ENCODE results near the gene CPT1A.
"Not testable (repeated sequence)": the region's sequence is repeated elsewhere in the genome, so short reads cannot be mapped to it uniquely, and the experiment has no call there.

Gene CPT1A

DNA sequence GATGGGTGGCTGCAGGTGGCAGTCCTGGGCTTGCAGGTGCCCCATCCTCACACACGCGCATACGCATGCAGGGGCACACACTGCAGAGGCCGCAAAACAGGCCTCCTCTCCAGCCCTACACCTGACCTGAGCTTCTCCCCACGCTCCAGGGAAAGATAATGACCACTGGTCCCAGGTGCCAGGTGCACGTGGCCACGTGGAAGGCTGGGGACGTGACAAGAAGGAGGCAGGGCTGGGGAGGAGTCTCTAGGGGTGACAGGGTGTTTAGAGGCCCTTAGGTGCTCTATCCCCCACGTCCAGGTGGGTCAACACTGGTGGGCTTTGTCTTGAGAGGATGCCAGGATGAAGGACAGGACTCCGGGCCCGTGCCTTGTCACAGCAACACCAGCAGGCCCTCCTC lies 23.5 kb upstream of the CPT1A start:
- no peak for TF ChIP-seq JUND (IDR thresholded peaks at IDR 0.05; ENCODE audit: low read depth)
- no peak for DNase-seq (ENCODE audit: low read depth in 1 of 2, low spot score in 1 of 2)
- in situ Hi-C loops (cut with HindIII; ENCODE audit: low pct_unique_long_range_greater_than_20kb, low sequenced_read_pairs) = no loop called here

DNA sequence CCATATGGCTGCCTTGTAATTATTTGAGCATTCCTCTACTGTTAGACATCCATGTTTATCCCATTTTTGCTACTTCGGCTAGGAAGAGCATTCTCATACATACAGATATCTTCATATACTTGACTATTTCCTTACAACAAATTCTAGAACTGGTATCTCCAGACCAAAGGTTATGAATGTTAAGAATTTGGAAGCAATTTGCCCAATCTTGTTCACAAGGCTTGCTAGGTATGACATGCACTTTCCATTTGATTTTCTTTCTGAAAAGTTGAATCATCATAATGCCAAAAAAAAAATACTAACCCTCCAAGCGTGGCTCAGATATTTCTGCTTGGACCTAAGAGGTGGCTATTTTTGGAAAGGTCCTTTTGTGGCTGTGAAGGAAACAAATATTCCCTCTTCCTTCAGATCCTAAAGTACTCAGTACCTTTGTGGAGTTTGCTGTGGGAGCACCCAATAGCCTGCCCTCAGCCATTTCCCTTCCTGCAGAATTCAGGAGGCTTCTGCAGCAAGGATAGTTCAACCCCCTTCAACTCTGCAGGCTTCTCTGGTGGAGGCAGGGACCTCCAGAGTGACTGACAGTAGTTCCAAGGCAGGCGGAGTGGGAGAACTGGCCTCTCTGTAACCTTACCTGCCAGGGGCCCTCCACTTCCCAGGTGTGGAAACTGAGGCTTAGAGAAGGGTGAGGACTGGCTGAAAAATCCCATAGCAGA lies 22.0 kb upstream of the CPT1A start:
- no peak for DNase-seq (ENCODE audit: low read depth in 1 of 2, low spot score in 1 of 2)

DNA sequence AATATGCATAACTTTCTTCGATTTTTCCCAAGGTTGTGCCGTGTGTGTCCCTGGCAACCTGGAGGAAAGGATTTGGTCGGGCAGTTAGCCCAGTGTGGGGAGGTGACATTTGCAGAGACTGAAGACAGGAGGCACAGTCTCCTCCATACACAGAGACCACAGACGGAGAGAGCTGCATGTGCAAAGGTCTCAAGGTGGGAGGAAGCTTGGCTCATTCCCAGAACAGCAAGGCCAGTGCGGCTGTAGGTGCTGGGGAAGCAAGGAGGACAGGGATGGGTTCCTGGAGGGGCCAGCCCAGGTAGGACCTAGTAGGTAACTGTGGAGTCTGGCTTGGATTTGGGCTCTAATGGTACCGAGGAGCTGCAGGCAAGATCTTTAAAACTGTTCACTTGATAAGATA lies 20.7 kb upstream of the CPT1A start:
- no peak for DNase-seq (ENCODE audit: low read depth in 1 of 2, low spot score in 1 of 2)
- in situ Hi-C loops (cut with HindIII; ENCODE audit: low pct_unique_long_range_greater_than_20kb, low sequenced_read_pairs) = no loop called here
- TF ChIP-seq JUND (IDR thresholded peaks at IDR 0.05; ENCODE audit: low read depth) = no peak

More for the DNA sequence above, 22.0 kb upstream of the CPT1A start:
- TF ChIP-seq JUND (IDR thresholded peaks at IDR 0.05; ENCODE audit: low read depth) = no peak
- in situ Hi-C loops (cut with HindIII; ENCODE audit: low pct_unique_long_range_greater_than_20kb, low sequenced_read_pairs) = no loop called here

DNA sequence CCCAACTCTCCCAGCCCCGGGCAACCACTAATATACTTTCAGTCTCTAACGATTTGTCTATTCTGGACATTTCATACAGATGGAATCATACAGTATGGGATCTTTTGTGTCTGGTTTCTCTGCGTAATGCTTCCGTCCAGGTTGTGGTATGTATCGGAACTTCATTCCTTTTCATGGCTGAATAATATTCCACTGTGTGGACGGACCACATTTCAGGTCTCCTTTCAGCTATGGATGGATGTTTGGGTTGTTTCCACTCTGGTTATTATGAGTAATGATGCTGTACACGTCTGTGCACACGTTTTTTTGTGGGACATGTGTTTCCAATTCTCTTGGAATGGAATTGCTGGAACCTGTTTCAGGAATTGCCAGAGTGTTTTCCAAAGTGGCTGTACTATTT lies 17.4 kb upstream of the CPT1A start:
- no peak for TF ChIP-seq JUND (IDR thresholded peaks at IDR 0.05; ENCODE audit: low read depth)
- in situ Hi-C loops (cut with HindIII; ENCODE audit: low pct_unique_long_range_greater_than_20kb, low sequenced_read_pairs) = no loop called here
- no peak for DNase-seq (ENCODE audit: low read depth in 1 of 2, low spot score in 1 of 2)

DNA sequence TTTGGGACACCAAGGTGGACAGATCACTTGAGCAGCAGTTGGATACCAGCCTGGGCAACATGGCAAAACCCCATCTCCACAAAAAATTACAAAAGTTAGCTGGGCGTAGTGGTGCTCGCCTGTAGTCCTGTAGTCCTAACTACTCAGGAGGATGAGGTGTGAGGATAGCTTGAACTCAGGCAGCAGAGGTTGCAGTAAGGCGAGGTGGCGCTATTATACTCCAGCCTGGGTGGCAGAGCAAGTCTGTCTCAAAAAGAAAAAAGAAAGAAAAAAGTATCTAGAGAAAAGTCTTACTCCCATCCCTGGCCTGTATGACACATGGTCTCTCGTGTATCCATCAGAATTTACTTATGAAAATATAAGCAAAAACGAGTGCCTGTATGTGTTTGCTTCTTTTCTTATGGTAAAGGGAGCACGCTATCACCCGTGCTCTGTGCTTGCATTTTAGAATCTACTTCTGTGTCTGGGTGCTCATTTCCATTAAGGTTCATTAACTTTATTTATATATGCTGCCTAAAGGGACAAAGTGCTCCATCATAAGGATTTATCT lies 15.4 kb upstream of the CPT1A start:
- in situ Hi-C loops (cut with HindIII; ENCODE audit: low pct_unique_long_range_greater_than_20kb, low sequenced_read_pairs) = no loop called here
- no peak for DNase-seq (ENCODE audit: low read depth in 1 of 2, low spot score in 1 of 2)

DNA sequence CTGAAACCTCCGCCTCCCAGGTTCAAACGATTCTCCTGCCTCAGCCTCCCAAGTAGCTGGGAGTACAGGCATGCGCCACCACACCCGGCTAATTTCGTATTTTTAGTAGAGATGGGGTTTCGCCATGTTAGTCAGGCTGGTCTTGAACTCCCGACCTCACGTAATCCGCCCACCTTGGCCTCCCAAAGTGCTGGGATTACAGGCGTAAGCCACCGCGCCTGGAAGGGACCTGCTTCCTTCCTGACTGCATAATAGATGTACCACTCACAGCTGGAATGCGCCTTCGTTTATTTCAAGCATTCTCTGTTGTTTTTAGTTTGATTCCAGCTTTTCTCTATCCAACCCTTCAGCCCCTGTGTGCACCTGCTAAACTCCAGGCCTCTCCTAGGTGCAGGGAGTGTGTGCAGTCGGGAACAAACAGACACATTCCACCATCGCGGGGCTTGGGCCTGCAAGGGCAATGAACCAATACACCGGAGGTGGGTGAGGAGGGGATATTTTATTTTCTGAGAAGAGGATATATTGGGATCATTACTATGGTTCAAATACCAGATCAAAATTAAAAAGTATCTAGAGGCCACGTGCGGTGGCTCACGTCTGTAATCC lies 14.8 kb upstream of the CPT1A start:
- DNase-seq (ENCODE audit: low read depth in 1 of 2, low spot score in 1 of 2); in situ Hi-C loops (cut with HindIII; ENCODE audit: low pct_unique_long_range_greater_than_20kb, low sequenced_read_pairs): not testable (repeated sequence)

More for the DNA sequence above, 15.4 kb upstream of the CPT1A start:
- TF ChIP-seq JUND (IDR thresholded peaks at IDR 0.05; ENCODE audit: low read depth) = no peak

DNA sequence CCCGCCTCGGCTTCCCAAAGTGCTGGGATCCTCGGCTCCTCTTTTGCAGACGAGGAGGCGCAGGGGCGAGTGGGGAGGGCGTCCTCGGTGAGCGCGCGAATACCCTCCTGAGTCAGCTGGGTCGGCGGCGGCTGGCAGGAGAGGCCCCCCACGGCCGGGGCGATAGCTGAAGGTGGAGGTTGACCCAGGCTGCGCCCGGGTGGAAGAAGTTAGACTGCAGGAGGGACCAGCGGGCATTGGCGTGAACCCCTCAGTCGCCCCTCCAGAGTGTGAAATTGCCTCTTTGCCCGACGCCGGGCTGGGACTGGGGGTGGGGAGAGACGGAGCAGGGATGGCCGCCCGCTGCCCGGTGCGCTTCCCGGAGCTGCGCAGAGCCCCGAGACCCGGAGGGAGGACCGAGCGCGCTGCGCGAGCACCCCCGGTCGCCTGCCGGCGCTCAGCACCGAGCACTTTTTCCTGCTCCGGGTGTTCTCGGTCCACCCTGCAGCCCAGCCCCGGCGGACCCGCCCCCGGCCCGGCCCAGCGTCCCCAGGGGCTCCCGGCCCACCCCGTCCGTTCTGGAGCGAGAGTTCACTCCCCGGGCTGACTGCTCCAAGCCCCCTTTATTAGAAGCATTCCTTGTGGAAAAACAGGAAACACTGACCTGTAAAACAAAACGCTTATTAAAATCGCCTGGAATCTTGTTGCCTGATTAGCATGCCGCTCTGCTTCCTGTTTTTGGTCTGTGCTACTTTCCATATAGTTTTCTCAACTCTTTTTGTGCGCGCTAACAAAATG lies 13.7 kb upstream of the CPT1A start:
- in situ Hi-C loops (cut with HindIII; ENCODE audit: low pct_unique_long_range_greater_than_20kb, low sequenced_read_pairs) = no loop called here
- DNase-seq (ENCODE audit: low read depth in 1 of 2, low spot score in 1 of 2) = no peak

DNA sequence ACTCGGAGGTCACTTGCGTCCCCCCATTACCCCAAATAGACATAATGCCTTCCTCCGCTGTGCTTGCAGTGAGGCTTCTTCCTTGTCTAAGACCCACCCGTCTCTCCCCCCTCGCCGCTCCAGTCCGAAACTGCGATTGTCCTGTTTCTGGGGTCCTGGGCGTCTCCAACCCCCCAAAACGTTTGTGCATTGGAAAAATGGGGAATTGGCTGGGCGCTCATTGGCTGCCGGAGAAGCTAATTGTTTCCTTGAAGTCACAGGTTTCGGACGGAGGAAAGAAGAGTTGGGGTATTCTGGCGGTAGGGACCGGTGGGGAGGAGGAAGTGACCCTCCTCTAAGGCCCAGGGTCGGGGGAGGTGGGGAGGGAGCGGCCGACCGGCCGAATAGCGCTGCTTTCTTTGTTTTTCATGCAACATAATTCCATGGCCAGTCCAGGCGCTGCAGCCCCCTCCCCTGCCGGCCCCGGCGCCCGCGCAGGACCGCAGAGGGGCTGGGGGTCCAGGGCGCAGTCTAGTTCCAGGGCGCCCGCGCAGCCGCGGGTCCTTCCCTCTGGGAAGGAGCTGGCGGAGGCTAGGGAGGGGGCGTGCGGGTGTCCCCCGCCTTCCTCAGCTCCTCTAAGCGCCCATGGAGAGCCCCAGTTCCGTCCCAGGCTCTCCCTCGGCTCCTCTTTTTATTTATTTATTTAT lies 12.7 kb upstream of the CPT1A start:
- no peak for TF ChIP-seq JUND (IDR thresholded peaks at IDR 0.05; ENCODE audit: low read depth)
- no peak for DNase-seq (ENCODE audit: low read depth in 1 of 2, low spot score in 1 of 2)
- in situ Hi-C loops (cut with HindIII; ENCODE audit: low pct_unique_long_range_greater_than_20kb, low sequenced_read_pairs) = no loop called here

More for the DNA sequence above, 13.7 kb upstream of the CPT1A start:
- no peak for TF ChIP-seq JUND (IDR thresholded peaks at IDR 0.05; ENCODE audit: low read depth)

DNA sequence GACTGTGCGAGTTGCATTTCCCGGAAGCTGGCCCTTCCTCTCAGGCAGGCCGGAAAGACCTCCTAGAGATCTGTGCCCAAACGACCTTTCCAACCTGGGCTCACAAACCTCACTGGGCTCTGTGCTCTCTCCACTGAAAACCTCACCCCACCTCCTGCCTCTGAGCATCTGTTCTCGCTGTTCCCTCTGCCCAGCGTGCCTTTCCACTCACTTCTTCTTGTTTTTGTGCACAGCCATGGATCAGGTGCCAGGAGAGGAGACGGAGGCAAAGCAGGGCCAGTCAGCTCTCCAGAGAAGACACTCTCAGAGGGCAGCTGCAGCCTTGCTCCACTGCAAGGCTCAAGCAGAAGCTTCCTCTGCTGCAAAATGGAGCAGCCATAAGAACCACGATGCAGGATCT lies 10.9 kb upstream of the CPT1A start:
- no peak for DNase-seq (ENCODE audit: low read depth in 1 of 2, low spot score in 1 of 2)
- in situ Hi-C loops (cut with HindIII; ENCODE audit: low pct_unique_long_range_greater_than_20kb, low sequenced_read_pairs) = no loop called here
- TF ChIP-seq JUND (IDR thresholded peaks at IDR 0.05; ENCODE audit: low read depth) = no peak

DNA sequence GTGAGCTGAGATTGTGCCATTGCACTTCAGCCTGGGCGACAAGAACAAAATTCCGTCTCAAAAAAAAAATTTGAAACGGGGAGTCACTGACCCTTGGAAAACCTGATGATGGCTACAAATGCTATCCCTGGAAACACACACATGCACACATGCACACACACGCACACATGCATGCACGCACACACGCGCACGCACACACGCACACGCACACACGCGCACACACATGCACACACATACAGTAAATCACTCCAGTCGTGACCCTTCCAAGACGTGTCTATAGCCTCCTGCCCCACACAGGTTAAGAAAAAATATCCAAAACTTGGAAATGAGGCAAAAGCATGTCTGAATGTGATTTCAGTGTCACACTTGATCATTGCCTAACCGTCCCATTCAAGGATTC lies 6.7 kb upstream of the CPT1A start:
- TF ChIP-seq JUND (IDR thresholded peaks at IDR 0.05; ENCODE audit: low read depth) = no peak
- in situ Hi-C loops (cut with HindIII; ENCODE audit: low pct_unique_long_range_greater_than_20kb, low sequenced_read_pairs) = no loop called here

DNA sequence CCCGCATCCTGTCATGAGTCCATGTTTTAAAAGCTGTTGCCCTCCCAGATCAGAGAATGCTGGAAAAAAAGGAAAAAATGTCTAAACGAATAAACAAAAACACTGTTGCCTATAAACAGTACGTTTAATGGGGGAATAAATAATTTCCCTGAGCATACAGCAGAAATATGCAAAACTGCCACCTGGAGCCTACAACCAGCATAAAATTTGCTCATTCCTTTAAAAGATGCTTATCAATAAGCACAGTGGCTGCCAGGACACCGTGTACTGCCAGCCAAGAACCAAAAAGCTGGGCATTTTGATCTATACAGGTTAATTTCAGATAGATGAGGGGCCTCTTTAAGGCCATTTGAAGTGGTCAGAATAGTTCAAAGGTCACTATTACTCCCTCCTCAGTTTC lies 5.7 kb upstream of the CPT1A start:
- in situ Hi-C loops (cut with HindIII; ENCODE audit: low pct_unique_long_range_greater_than_20kb, low sequenced_read_pairs) = no loop called here
- TF ChIP-seq JUND (IDR thresholded peaks at IDR 0.05; ENCODE audit: low read depth) = no peak
- no peak for DNase-seq (ENCODE audit: low read depth in 1 of 2, low spot score in 1 of 2)

More for the DNA sequence above, 6.7 kb upstream of the CPT1A start:
- no peak for DNase-seq (ENCODE audit: low read depth in 1 of 2, low spot score in 1 of 2)

DNA sequence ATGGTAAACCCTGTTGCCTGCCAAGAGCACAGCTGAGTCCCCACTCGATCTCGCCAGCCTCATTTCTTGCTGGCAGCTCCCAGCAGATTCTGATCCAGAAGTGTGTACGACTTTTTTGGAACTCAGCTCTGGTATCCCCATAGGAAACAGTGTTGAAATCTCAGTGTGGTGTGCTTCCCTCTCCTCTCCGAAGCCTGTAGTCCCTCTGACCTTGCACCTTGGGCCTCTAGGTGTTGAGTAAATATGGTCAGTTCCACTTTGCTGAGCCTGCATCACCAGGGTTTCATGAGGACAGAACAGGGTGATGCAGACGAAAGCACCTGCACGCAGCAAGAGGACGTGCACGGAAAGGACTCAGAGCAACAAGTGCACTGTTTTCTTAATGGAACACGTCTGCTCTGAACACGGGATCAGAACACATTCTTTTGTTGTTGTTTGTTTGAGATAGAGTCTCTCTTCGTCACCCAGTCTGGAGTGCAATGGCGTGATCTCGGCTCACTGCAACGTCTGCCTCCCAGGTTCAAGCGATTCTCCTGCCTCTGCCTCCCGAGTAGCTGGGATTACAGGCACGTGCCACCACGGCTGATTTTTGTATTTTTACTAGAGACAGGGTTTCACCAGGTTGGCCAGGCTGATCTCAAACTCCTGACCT lies 3.8 kb upstream of the CPT1A start:
- no peak for TF ChIP-seq JUND (IDR thresholded peaks at IDR 0.05; ENCODE audit: low read depth)
- DNase-seq (ENCODE audit: low read depth in 1 of 2, low spot score in 1 of 2) = no peak
- in situ Hi-C loops (cut with HindIII; ENCODE audit: low pct_unique_long_range_greater_than_20kb, low sequenced_read_pairs) = no loop called here

Measured in T47D (cell line).